Eye (tissue), 1 donor: ENCODE data around the gene PNMT.

ENCODE experiments used
- DNase-seq: peaks from one replicate; pipeline ENCODE4 v3.0.0-alpha.2; 2015

The PNMT gene

GRCh38 chr17:39688475-39688835 lies 20.2 kb downstream of the PNMT start:
- DNase-seq: no peak

DNA sequence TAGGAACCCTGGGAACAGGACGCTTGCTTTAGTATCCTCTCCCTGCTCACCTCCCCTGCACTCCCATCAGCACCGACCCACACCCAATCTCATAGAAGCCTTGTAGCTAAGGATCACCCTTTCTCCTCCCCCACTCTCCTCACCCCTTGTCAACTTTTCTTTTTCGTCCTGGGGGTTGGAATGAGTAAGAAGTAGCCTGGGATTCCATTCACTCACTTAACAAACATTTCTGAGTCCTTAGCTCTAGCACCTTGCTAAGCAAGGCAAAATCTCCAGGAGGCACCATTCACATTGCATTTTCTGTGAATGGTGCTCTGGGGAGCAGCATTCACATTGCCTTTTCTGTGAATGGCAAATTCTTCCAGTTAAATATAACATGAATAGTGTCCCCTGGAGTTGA lies 20.7 kb downstream of the PNMT start:
- DNase-seq: no peak

DNA sequence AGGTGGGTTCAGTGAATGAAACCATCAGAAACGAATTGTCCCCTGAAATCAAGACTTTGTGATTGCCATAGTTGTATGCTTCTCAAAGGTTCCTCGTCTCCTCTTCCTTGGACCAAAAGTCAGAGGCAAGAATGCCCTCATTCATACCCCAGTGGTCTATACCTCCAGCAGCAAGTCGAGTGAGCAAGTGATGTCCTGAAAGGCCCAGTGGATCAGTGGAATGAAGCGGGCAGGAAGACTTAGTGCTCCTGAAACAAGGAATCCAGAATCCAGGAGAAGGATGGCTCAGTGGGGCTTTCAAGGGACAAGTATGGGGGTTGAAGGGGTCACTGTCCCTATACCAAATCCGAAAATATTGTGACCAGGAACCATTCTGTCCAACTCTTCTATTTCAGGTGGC lies 26.3 kb downstream of the PNMT start:
- no peak for DNase-seq

GRCh38 chr17:39695089-39695474 lies 26.8 kb downstream of the PNMT start:
- no peak for DNase-seq

GRCh38 chr17:39696731-39697130 lies 28.5 kb downstream of the PNMT start:
- no peak for DNase-seq

GRCh38 chr17:39697961-39698360 lies 29.7 kb downstream of the PNMT start:
- no peak for DNase-seq

- DNase-seq: peak; percentile 36
Observed at GRCh38 chr17:39699157-39699817, 31.0 kb downstream of the PNMT start.

DNA sequence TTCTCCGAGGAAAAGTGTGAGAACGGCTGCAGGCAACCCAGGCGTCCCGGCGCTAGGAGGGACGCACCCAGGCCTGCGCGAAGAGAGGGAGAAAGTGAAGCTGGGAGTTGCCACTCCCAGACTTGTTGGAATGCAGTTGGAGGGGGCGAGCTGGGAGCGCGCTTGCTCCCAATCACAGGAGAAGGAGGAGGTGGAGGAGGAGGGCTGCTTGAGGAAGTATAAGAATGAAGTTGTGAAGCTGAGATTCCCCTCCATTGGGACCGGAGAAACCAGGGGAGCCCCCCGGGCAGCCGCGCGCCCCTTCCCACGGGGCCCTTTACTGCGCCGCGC lies 31.5 kb downstream of the PNMT start, which contains the start of gene ERBB2:
Gene ERBB2 (plus strand): TSS at position 247 of the 330 bp plus-strand sequence. CDS start 175 bp downstream, outside the sequence.
- peak; percentile 90 for DNase-seq

DNA sequence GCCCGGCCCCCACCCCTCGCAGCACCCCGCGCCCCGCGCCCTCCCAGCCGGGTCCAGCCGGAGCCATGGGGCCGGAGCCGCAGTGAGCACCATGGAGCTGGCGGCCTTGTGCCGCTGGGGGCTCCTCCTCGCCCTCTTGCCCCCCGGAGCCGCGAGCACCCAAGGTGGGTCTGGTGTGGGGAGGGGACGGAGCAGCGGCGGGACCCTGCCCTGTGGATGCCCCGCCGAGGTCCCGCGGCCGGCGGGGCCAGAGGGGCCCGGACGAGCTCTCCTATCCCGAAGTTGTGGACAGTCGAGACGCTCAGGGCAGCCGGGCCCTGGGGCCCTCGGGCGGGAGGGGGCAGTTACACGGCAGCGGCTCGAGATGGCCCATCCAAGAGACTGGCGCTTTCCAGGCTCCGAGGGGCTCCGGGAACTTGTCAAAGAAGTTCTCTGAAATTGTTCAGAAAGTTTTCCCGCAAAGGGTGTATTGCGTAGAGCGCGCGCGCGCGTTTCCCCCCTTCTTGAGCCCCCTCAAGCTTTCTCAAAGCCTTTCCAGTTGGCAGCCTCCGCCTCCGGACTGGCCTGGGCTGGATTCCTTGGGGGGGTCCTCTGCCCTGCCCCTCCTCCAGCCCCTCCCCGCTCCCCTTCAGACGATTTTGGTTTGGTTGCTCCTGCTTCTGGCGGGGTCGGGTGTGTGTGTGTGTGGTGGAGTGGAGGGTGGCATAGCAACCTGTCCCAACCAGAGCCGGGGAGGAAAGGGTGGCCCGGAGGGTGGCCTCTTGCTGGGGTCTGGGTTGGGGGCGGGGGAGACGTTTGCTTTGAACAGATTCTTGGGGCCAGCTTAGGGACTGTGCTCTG lies 32.1 kb downstream of the PNMT start:
- peak; percentile 87 for DNase-seq

- no peak for DNase-seq
Observed at GRCh38 chr17:39701012-39701783, 32.9 kb downstream of the PNMT start.

DNA sequence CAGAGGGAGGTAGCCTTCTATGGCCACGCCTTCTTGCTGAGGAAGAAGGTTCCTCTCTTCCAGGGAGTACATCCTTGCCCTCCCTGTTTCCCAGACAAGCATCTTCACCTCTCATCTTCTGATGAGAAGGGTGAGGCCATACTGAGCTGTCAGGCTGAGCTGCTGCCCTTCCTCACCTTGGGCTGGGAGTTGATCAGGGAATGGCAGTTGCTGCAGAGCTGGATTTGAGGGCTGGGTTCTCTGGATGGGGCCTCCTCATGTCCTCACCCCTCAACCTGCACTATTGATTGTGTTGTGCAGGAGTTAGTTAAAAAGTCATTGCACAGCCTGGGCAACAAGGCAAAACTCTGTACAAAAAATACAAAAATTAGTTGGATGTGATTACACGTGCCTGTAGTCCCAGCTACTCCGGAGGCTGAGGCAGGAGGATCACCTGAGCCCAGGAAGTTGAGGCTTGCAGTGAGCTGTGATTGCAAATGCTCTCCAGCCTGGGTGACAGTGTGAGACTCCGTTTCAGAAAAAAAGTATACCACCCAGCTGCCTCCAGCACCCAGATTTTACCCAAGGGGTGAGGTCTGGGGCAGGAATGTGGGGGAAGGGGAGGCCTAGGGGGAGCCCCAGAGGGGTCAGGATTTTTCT lies 33.6 kb downstream of the PNMT start:
- no peak for DNase-seq

DNA sequence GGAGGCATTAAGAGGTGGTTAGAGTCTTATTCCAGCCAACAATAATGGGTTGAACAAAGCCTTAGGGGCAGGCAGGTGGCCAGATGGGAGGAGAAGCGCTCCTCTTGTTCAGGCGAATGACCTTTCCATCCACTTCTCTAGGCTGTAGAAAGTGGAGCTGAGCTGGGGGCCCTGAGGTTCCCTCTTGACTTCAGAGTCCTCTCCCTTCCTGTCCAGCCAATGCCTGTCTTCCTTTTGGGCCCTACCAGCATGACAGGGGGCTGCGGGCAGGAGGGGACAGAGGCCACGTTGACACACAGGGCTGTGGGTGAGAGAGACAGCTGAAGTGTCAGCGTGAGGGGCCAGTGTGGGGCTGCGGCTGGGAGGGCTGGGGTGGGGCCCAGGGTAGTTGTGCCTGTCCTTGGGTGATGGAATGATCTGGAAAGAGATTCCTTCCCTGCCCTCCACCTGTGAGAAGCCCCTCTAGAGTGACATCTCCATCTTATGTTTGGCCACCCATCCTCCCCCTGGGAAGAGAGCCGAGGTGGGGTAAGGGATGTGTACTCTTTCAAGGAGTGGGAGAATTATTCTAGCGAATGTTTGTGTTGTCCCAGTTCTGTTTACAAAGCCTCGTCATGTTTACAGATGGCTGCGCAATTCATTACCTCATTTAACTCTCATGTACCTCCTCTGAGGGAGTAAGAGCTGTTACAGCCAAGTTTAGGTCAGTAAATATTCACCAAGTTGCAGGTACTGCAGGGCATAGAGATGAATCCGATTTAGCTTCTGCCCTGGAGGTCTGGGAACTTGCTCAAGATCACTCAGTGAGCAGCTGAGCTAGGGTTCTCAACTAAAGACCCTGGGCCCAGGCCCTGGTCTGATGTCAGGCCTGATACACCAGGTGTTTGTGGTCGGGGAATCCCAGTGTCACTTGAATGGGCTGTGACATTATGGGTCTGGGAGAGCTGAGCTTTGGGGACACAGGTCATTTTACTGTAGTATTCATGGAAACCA lies 34.9 kb downstream of the PNMT start:
- DNase-seq: no peak

DNA sequence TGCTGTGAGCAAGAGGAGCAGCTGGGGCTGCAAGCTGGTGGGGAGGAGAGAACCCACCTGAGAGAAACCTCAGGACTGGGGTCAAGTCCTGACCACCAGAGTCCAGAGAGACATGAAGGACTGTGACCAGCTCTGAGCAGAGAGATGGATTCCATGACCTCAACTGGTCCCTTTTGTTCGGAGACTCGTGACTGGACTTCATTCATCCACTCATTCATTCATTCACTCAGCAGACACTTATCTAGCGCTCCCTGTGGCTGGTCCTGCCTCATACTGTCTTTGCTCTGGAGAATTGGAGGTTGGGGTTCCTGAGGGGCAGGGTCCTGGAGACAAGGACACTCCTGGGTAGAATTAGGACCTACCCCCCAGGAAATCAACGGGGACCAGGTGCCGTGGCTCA lies 35.7 kb downstream of the PNMT start:
- DNase-seq: no peak

- no peak for DNase-seq
Observed at GRCh38 chr17:39704821-39705551, 36.7 kb downstream of the PNMT start.

GRCh38 chr17:39705786-39706348 lies 37.6 kb downstream of the PNMT start:
- no peak for DNase-seq

DNA sequence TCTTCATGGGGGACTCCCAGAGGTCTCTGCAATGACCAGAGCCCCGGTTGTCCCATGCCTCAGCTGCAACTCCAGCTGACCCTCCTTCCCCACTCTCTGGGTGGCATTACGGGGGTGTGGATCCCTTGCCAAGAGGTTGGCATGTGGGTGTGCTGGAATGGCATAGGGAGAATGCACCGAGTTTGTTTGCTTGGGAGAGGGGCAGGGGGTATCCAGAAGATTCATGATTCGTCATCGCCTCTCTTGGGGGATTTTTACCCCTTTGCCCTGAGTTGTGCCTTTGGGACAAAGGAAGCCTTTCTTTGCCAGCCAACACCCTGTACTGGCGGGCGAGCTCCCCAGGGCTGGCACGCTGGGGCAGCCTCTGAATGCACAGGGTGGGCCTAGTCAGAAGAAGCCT lies 38.1 kb downstream of the PNMT start:
- no peak for DNase-seq

GRCh38 chr17:39706921-39707337 lies 38.7 kb downstream of the PNMT start:
- DNase-seq: no peak

GRCh38 chr17:39709319-39709997 lies 41.2 kb downstream of the PNMT start:
- DNase-seq: no peak

- no peak for DNase-seq
Observed at GRCh38 chr17:39709998-39710964, 42.0 kb downstream of the PNMT start.
